Heart left ventricle (tissue), 16 donors: ENCODE results near the gene NBPF1. TPM values are rescaled to one million over a fixed set of nuclear protein-coding genes. Genes with fewer than 3 reads are reported as not detected.
"Not testable (repeated sequence)": the region's sequence is repeated elsewhere in the genome, so short reads cannot be mapped to it uniquely, and the experiment has no call there.

ENCODE experiments used
- ATAC-seq, 4 donors: fragments of 200-7000 bp; cut with Tn5 transposase; one replicate each; pipeline ENCODE4 v1.9.1; 2020 to 2022; ENCODE audit warnings: moderate library complexity in 4 of 4, mild to moderate bottlenecking in 3 of 4, moderate number of reproducible peaks in 1 of 4
- DNase-seq, 5 donors: peaks; one replicate each; pipeline ENCODE4 v3.0.0-alpha.2; 2020
- H3K27ac ChIP-seq, 12 donors: fragments of 200-600 bp; sonication (generic) in 4 of 12; one replicate each; pipeline versions ENCODE4 v1.5.0 to v1.8.0; 2016 to 2022; ENCODE audit warnings: mild to moderate bottlenecking in 2 of 12
- H3K27me3 ChIP-seq, 9 donors: fragments of 200-600 bp; sonication (generic) in 2 of 9; one replicate each; pipeline versions ENCODE4 v1.5.1 to v1.8.0; 2016 to 2022; ENCODE audit warnings: mild to moderate bottlenecking in 3 of 9
- H3K36me3 ChIP-seq, 9 donors: fragments of 200-600 bp; sonication (generic) in 2 of 9; one replicate each; pipeline versions ENCODE4 v1.5.0 to v1.8.0; 2018 to 2022; ENCODE audit warnings: mild to moderate bottlenecking in 2 of 9
- H3K4me1 ChIP-seq, 12 donors: fragments of 200-600 bp; sonication (generic) in 4 of 12; one replicate each; pipeline versions ENCODE4 v1.5.0 to v1.8.0; 2016 to 2022; ENCODE audit warnings: mild to moderate bottlenecking in 3 of 12
- H3K4me3 ChIP-seq, 12 donors: fragments of 200-600 bp; sonication (generic) in 4 of 12; one replicate each; pipeline versions ENCODE4 v1.5.0 to v1.8.0; 2017 to 2022; ENCODE audit warnings: mild to moderate bottlenecking in 9 of 12, moderate library complexity in 4 of 12
- H3K9me3 ChIP-seq, 12 donors: fragments of 200-600 bp; sonication (generic) in 4 of 12; one replicate each; pipeline versions ENCODE4 v1.5.0 to v1.8.0; 2016 to 2022; ENCODE audit warnings: mild to moderate bottlenecking in 1 of 12
- POLR2A ChIP-seq, 2 donors: fragments of 450-650 bp; IDR thresholded peaks; one replicate each; pipeline ENCODE4 v1.6.1; 2017; ENCODE audit warnings: antibody characterized with exemption in 2 of 2, mild to moderate bottlenecking in 2 of 2, moderate library complexity in 2 of 2
- WGBS, 4 donors: extraction: QIAGEN DNeasy Blood & Tissue Kit in 2 of 4; methylation state at CpG; one replicate each; pipeline versions ENCODE4 v1.1.5 to v1.1.7; 2013 to 2018; 5-methylcytosine and 5-hydroxymethylcytosine counted together
- intact Hi-C, 10 donors: fragments of 100-400 bp; cut with DNase I; formaldehyde crosslinking; loops; one replicate each; pipeline versions ENCODE4 v1.11.1 to v1.14.2; 2022
- polyA plus RNA-seq, 2 donors: library from polyadenylated mRNA; stranded (reverse); fragments of 200-250 nt; gene quantifications; one replicate each; pipeline ENCODE4 v1.2.3, GENCODE V29; 2013
- total RNA-seq, 9 donors: library from RNA; depleted of rRNA in 2 of 9; stranded (reverse); fragments of >200 nt in 2 of 9; fragmentation: NEBNext Ultra II Directional in 3 of 9; extraction: Animal tissue kit (Norgen Biotek cat#: 25700) in 3 of 9; gene quantifications; one replicate each; pipeline versions ENCODE4 v1.1.0 to v1.2.4, GENCODE V29; 2016 to 2023
- TF ChIP-seq, protein P1 (sequence below), 12 donors: fragments of 200-600 bp; sonication (generic) in 4 of 12; IDR thresholded peaks; one replicate each; pipeline versions ENCODE4 v1.5.0 to v1.8.0; 2018 to 2022; ENCODE audit warnings: antibody characterized with exemption in 12 of 12, mild to moderate bottlenecking in 5 of 12
- donor health status: ischemic (EF 13 %, LVEDD 7.1; RV severe dilation, severe dysfunction).
- donor health status: healthy with polysubstance abuse.
- donor health status: DM: no; HTN: yes; CAD: no.
- donor health status: DM: no; HTN: no; CAD: no.
- donor health status: ischemic (EF 25% LVEDD 6.9; RV normal size, moderate dysfunction).
- donor health status: ischemic (EF 25% LVEDD 5.7; RV mildly dilated, moderate dysfunction).
- donor health status: healthy.
- donor health status: DM: yes; HTN: yes; CAD: no.
- donor health status: ischemic (EF 35%, LVEDD 5.7; RV mildly dilated, moderate dysfunction).
- donor health status: nonischemic (EF 11% LVEDD 7.7; RV severe dilation, severe dysfunction).
- donor health status: DM: yes; HTN: yes; CAD: no.
- donor health status: PGD.
- donor health status: ischemic (EF 29% LVEDD 5.4; RV normal size, mild dysfunction).
- donor health status: nonischemic (EF 23%, LVEDD 6.1; RV moderate dilation, normal function).

The NBPF1 gene
- total and polyA plus RNA-seq, 11 donors: 4.4 to 18.2 (median 12.0) TPM

DNA sequence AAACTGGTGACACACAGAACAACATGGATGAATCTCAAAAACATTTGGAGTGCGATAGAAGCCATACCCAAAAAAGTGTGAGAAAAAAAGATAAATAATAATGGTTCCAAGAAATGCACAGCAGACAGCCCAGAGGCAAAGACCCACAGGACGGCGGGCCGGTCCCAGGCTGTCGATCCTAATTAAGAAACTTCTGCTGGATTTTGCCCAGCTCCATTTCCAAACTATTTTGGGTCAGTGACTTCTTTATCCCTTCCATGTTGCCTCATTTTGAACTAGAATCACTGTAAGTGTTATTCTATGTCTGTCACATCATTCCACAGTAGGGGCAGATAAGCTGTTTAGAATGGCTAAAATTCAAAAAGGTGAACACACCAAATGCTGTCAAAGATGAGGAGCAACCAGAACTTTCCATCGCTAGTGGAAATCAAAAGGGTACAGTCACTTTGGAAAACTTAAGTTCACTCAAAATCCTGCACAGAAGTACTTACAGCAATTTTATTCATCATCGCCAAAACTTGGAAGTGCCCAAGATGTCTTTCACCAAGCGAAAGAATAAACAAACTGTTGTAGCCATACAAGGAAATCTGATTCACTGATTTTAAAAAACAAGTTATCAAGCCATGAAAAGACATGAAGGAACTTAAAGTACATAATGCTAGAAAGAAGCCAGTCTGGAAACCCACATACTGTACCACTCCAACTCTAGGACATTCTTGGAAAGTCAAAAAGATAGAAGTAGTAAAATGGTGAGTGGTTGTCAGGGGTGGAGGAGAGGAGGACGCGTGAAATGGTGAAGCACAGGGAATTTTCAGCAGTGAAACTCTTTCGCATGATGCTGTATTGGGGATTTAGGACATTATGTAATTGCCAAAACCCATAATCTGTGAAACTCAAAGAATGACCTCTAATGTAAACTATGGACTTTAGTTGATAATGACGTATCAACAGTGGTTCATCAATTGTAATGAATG is 7.5 kb downstream of the NBPF1 start:
- peak in 1 of 5 donors; percentile 53 for DNase-seq

DNA sequence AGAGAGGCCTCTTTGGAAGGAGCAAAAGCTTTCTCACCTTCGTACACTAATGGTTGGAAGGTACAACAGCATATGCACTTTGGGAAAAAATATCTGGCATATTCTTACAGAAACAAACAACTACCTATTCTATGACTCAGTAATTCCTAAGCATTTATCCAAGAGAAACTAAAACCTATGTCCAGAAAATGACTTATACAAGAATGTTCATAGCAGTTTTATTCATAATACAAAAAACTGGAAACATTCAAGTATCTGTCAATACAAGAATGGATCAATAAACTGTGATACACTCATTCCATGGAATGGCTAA is 8.2 kb downstream of the NBPF1 start:
- Histone ChIP-seq H3K27me3 (no peaks in the 10 kb centered on the region), H3K4me1 (no peaks in the 10 kb centered on the region), H3K9me3 (no peaks in the 10 kb centered on the region), H3K4me3 (no peak overlapping the region), H3K36me3 (peaks cover 0 to 45% (median 37%) of the 10 kb centered on the region in 9 donors), H3K27ac (no peak overlapping the region)
- ATAC-seq (no peak), DNase-seq (no peak)
- TF ChIP-seq, protein P1, sequence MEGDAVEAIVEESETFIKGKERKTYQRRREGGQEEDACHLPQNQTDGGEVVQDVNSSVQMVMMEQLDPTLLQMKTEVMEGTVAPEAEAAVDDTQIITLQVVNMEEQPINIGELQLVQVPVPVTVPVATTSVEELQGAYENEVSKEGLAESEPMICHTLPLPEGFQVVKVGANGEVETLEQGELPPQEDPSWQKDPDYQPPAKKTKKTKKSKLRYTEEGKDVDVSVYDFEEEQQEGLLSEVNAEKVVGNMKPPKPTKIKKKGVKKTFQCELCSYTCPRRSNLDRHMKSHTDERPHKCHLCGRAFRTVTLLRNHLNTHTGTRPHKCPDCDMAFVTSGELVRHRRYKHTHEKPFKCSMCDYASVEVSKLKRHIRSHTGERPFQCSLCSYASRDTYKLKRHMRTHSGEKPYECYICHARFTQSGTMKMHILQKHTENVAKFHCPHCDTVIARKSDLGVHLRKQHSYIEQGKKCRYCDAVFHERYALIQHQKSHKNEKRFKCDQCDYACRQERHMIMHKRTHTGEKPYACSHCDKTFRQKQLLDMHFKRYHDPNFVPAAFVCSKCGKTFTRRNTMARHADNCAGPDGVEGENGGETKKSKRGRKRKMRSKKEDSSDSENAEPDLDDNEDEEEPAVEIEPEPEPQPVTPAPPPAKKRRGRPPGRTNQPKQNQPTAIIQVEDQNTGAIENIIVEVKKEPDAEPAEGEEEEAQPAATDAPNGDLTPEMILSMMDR (IDR thresholded peaks at IDR 0.05): no peak
- no peak for TF ChIP-seq POLR2A (IDR thresholded peaks at IDR 0.05)
- 86 to 91% (median 90%) methylated on average over 1 of the region's 1 CpG for WGBS, 4 donors
- intact Hi-C loops: loop anchor here in 1 of 10 donors (10.0 kb wide), 1 partner anchor 120 kb away; no protein-coding TSS in a partner anchor

More for the DNA sequence above, 7.5 kb downstream of the NBPF1 start:
- no peak for ATAC-seq
- peaks cover 0 to 45% (median 37%) of the 10 kb centered on the region in 9 donors for H3K36me3 ChIP-seq
- H3K9me3 ChIP-seq: no peaks in the 10 kb centered on the region
- intact Hi-C loops: loop anchor here in 1 of 10 donors (10.0 kb wide), 1 partner anchor 119 kb away; no protein-coding TSS in a partner anchor
- no peaks in the 10 kb centered on the region for H3K4me1 ChIP-seq
- WGBS, 4 donors: 78 to 85% (median 81%) methylated on average over 12 of the region's 12 CpGs
- TF ChIP-seq POLR2A (IDR thresholded peaks at IDR 0.05): no peak
- TF ChIP-seq, protein P1 (IDR thresholded peaks at IDR 0.05): no peak
- H3K27me3 ChIP-seq: no peaks in the 10 kb centered on the region
- no peak overlapping the region for H3K4me3 ChIP-seq
- H3K27ac ChIP-seq: no peak overlapping the region

DNA sequence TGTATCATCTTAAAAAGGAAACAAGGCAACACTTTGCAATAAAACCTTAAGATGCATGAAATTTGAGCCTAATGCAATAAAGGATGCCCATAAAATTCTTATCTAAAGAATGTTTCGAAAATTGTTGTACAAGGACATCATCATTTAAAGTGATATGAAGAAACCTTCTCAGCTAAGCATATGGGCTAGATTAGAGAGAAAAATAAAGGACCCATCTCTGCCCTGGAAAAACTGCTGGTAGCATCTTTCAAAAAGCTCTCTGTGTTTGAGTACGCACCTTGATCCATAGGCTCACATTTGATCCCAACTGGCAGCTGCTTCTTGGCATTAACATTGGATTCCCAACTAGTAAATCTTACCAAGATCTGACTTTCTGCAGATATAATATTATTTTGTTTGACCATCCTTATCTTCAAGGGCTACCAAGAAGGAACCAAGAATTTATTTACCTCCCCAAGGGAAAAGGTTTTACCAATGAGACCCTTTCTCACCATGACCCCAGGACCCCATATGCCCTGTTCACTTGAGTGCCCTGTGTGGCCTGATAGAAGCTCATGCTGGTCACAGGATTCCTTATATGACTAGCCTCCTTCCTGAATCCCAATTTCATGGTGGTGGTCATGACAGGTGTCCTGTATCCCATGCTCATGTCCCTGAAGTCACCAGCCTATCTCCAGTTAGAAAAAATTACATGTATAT is 8.7 kb downstream of the NBPF1 start:
- not testable (repeated sequence) for ATAC-seq, H3K4me1 ChIP-seq, H3K27me3 ChIP-seq, H3K9me3 ChIP-seq, DNase-seq, H3K27ac ChIP-seq, H3K4me3 ChIP-seq
- intact Hi-C loops: loop anchor here in 1 of 10 donors (10.0 kb wide), 1 partner anchor 120 kb away; no protein-coding TSS in a partner anchor
- peaks cover 0 to 45% (median 37%) of the 10 kb centered on the region in 9 donors for H3K36me3 ChIP-seq
- WGBS, 4 donors: 88 to 97% (median 94%) methylated on average over 1 to 2 of the region's 2 CpGs

DNA sequence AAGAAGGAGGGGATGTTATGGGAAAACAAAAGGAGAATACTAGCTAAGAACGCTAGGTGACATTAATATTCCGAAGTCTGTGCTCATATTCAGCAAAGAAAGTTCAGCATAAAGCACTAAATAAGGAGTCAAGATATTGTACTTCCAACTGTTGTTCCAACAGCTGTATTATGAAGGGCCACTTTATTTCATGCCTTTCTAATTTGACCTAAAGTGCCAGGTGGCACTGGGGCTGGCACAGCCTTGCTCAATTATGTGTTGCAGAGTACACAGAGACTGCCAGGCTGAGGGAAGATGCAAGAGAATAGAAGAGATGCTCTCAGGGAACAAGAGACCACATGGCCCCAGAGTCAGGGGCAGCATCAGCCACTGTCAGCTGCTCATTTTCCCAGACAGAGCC is 9.7 kb downstream of the NBPF1 start:
- not testable (repeated sequence) for H3K4me1 ChIP-seq, H3K27ac ChIP-seq, H3K27me3 ChIP-seq, H3K4me3 ChIP-seq, H3K9me3 ChIP-seq, DNase-seq, ATAC-seq
- intact Hi-C loops: loop anchor here in 1 of 10 donors (10.0 kb wide), 1 partner anchor 121 kb away; no protein-coding TSS in a partner anchor
- 98 to 100% (median 98%) methylated on average over 2 of the region's 2 CpGs; no CpG with 5 or more reads in 1 of the 4 donors for WGBS, 4 donors
- H3K36me3 ChIP-seq: peaks cover 0 to 45% (median 37%) of the 10 kb centered on the region in 9 donors

DNA sequence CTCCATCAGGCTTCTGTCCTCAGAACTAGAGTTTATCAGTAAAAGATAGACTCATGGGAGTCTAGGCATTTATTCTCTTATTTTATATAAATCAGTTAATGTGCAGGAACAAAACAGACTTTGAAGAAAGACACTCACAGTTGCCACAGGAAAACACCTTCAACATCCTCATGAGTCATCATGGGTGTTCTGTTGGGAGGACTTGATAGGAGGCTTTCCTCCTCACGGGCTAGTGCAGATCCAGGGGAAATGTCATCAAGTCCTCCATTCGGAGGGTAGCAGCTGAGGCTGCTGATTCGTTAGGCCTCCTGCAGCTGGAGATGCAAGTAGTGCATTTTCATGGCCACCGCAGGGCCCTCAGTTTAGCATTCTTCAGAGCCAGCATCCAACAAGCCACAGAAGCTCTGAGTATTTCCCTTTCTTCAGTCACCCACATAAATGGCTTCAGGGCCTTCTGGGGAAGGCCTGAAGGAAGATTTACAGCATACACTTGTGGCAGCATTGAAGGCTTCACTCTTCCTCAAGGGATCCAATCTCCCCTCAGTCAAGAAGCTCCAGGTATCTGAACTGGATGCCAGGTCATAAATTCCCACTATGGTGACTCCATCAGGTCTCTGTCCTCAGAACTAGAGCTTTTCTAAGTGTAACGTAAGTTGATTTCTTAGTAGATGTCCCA is 10.9 kb downstream of the NBPF1 start:
- H3K36me3 ChIP-seq: peaks cover 0 to 33% (median 26%) of the 10 kb centered on the region in 9 donors
- H3K4me3 ChIP-seq, DNase-seq, H3K27ac ChIP-seq, H3K27me3 ChIP-seq, ATAC-seq, H3K9me3 ChIP-seq, H3K4me1 ChIP-seq: not testable (repeated sequence)
- intact Hi-C loops: loop anchor here in 1 of 10 donors (10.0 kb wide), 1 partner anchor 122 kb away; no protein-coding TSS in a partner anchor
- WGBS, 4 donors: 96 to 99% (median 97%) methylated on average over 2 of the region's 5 CpGs

DNA sequence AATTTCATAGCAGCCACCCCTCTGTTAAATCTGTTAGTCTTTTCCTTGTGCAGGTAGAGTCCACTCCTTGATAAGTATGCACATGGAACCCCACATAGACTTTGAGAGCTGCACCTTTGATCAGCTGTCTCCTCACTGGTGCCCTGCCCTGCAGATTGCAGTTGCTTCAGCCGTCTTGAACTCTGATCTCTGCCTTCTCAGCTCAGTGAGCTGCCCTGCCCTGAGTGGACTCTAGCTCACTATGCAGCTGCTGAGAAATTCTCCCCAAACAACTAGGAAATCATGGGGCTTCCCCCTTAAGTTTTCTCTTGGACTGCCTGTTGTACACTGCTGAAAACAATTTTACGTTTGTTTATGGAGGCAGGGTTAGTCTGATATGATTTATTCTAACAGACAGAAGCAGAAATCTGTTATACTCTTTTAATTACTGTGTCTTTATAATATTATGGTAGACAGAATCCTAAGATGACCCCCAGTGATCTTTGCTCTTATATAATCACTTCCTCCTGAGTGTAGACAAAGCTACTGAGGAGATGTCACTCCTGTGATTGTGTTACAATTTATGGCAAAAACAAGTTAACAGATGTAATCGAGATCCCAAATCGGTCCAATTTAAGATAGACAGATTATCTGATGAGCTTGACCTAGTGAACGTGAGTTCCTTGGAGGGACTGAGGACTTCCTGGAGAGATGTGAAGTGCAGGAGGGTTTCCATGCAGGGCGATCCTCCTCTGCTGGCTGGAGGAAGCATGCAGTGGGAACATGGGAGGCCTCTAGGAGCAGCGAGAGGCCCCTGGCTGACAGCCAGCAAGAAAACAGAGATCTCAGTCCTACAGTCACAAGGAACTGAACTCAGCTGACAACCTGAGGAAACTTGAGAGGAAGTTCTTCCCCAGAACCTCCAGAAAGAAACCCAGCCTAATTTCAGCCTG is 12.2 kb downstream of the NBPF1 start:
- intact Hi-C loops: loop anchor here in 1 of 10 donors (10.0 kb wide), 1 partner anchor 124 kb away; no protein-coding TSS in a partner anchor
- H3K9me3 ChIP-seq, H3K4me1 ChIP-seq, H3K4me3 ChIP-seq, H3K27me3 ChIP-seq, DNase-seq, ATAC-seq, H3K27ac ChIP-seq: not testable (repeated sequence)
- 42 to 60% (median 51%) methylated on average over 3 to 5 of the region's 7 CpGs for WGBS, 4 donors
- peaks cover 0 to 20% (median 13%) of the 10 kb centered on the region in 9 donors for H3K36me3 ChIP-seq

DNA sequence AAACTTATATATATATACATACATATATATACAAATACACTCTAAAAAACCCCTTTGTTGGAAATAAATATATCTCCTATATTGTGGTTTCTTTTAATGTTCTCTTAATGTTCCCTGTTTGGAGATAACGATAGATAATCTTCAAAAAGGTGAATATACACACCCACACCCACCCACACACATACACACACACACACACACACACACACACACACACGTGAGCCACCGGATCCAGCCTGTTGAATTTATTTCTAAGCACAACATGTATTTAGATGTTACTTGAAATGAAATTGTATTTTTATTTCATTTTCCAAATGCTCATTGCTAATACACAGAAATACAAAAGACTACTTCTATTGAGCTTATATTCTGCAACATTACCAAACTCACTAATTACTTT is 14.0 kb downstream of the NBPF1 start:
- 92 to 96% (median 94%) methylated on average over 3 of the region's 3 CpGs for WGBS, 4 donors
- ATAC-seq, H3K9me3 ChIP-seq, intact Hi-C loops, H3K4me1 ChIP-seq, H3K4me3 ChIP-seq, H3K27ac ChIP-seq, DNase-seq, H3K36me3 ChIP-seq, H3K27me3 ChIP-seq: not testable (repeated sequence)
